ENCODE measurements around the gene C5AR2. TPM values are rescaled to one million over a fixed set of nuclear protein-coding genes. Genes with fewer than 3 reads are reported as not detected.
"Not testable (repeated sequence)": the region's sequence is repeated elsewhere in the genome, so short reads cannot be mapped to it uniquely, and the experiment has no call there.

The C5AR2 gene
- total RNA-seq, 1 experiment from 2014 or later, result not detected

DNA sequence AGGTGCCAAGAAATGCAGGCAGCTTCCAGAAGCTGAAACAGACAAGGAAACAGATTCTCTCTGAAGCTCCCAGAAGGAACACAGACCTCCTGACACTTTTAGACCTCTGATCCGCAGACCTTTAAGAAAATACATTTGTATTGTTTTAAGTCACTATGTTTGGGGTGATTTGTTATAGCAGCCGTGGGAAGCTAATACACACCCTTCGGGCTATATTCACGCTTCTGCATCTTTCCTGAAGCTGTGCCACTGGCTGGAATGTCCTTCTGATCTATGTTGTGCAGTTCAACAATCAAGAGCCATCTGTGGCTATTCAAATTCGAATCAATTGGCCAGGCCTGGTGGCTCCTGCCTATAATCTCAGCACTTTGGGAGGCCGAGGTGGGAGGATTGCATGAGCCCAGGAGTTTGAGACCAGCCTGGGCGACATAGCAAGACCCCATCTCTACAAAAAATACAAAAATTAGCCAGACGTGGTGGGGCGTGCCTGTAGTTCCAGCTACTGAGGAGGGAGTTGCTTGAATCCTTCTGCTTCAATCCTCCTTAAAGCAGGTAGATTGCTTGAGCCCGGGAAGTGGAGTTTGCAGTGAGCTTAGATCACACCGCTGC lies 11.3 kb downstream of the C5AR2 start:
- POLR2A ChIA-PET (ENCODE audit: unreplicated experiment), result no interaction called here
- no peak for TF ChIP-seq EZH2 (IDR thresholded peaks at IDR 0.05; ENCODE audit: low read depth)
- TF ChIP-seq, protein P1, sequence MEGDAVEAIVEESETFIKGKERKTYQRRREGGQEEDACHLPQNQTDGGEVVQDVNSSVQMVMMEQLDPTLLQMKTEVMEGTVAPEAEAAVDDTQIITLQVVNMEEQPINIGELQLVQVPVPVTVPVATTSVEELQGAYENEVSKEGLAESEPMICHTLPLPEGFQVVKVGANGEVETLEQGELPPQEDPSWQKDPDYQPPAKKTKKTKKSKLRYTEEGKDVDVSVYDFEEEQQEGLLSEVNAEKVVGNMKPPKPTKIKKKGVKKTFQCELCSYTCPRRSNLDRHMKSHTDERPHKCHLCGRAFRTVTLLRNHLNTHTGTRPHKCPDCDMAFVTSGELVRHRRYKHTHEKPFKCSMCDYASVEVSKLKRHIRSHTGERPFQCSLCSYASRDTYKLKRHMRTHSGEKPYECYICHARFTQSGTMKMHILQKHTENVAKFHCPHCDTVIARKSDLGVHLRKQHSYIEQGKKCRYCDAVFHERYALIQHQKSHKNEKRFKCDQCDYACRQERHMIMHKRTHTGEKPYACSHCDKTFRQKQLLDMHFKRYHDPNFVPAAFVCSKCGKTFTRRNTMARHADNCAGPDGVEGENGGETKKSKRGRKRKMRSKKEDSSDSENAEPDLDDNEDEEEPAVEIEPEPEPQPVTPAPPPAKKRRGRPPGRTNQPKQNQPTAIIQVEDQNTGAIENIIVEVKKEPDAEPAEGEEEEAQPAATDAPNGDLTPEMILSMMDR (conservative IDR thresholded peaks at IDR 0.05), result no peak
- H2AFZ ChIP-seq, result no peak overlapping the region
- CTCF ChIA-PET, result no interaction called here
- H3K36me3 ChIP-seq (ENCODE audit: low read depth), result no peaks in the 10 kb centered on the region
- no peak for DNase-seq
- intact Hi-C loops (cut with micrococcal nuclease; ENCODE audit: unreplicated experiment), result no loop called here
- H4K20me1 ChIP-seq (ENCODE audit: insufficient read depth), result no peaks in the 10 kb centered on the region
- H3K27ac ChIP-seq, result no peak overlapping the region
- H3F3A ChIP-seq (ENCODE audit: insufficient read depth, low read depth), result peaks cover 6% of the 10 kb centered on the region; the same call in 1 of the 2 replicates
- no peak overlapping the region for H3K4me3 ChIP-seq
- no peak overlapping the region for H3K4me2 ChIP-seq
- no peaks in the 10 kb centered on the region for H3K27me3 ChIP-seq (ENCODE audit: insufficient read depth, low read depth)
- H3K79me2 ChIP-seq (ENCODE audit: low read depth), result no peaks in the 10 kb centered on the region
- H3K4me1 ChIP-seq (replicated peaks; ENCODE audit: insufficient read depth), result no peaks in the 10 kb centered on the region
- no TSS peak for BruUV-seq (replicated peaks)
- H3K9me2 ChIP-seq (ENCODE audit: insufficient read depth), result no peaks in the 10 kb centered on the region
- H3K9me3 ChIP-seq (ENCODE audit: insufficient read depth, low read depth), result no peaks in the 10 kb centered on the region

DNA sequence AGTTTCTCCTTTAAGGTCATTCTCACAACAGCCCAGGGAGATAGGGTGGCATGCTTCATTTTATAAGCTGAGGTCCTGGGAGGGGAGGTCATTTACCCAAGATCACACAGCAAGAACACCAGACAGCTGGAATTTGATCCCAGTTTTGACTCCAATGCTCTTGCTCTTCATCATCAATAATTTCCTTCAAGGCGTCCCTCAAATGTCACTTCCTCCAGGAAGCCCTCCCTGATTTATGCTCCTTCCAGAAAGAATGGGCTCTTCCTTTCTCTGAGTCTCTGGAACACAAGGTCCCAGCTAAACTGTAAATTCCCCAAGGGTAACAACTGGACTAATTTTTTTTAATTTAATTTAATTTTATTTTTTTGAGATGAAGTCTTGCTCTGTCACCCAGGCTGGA lies 12.4 kb downstream of the C5AR2 start:
- no TSS peak for BruUV-seq (replicated peaks)
- TF ChIP-seq EZH2 (IDR thresholded peaks at IDR 0.05; ENCODE audit: low read depth), result no peak
- TF ChIP-seq, protein P1 (conservative IDR thresholded peaks at IDR 0.05), result no peak
- intact Hi-C loops (cut with micrococcal nuclease; ENCODE audit: unreplicated experiment), result no loop called here
- Histone ChIP-seq H3K36me3 (ENCODE audit: low read depth) (no peaks in the 10 kb centered on the region), H3F3A (ENCODE audit: insufficient read depth, low read depth) (peaks cover 6% of the 10 kb centered on the region; the same call in 1 of the 2 replicates), H3K4me3 (no peak overlapping the region), H3K9me3 (ENCODE audit: insufficient read depth, low read depth) (no peaks in the 10 kb centered on the region), H3K9me2 (ENCODE audit: insufficient read depth) (no peaks in the 10 kb centered on the region), H3K27ac (no peak overlapping the region), H3K27me3 (ENCODE audit: insufficient read depth, low read depth) (no peaks in the 10 kb centered on the region), H3K4me2 (no peak overlapping the region), H2AFZ (no peak overlapping the region), H3K79me2 (ENCODE audit: low read depth) (peaks cover 2% of the 10 kb centered on the region), H4K20me1 (ENCODE audit: insufficient read depth) (no peaks in the 10 kb centered on the region), H3K4me1 (replicated peaks; ENCODE audit: insufficient read depth) (no peaks in the 10 kb centered on the region)
- DNase-seq, result no peak
- CTCF ChIA-PET, result interaction anchor here (0.6 kb wide), 1 partner anchor 36 kb away, joined by 6 read pairs; no protein-coding TSS in a partner anchor
- POLR2A ChIA-PET (ENCODE audit: unreplicated experiment), result no interaction called here

DNA sequence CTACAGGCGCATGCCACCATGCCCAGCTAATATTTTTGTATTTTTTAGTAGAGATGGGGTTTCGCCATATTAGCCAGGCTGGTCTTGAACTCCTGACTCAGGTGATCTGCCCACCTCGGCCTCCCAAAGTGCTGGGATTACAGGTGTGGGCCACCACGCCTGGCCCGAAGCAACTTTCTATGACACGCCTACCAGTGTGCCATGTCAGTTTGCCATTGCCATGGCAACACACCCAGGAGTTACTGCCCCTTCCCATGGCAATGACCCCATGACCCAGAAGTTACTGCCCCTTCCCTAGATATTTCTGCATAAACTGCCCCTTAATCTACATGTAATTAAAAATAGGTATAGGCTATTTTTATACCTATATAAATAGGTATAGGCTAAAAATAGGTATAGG lies 14.0 kb downstream of the C5AR2 start:
- H4K20me1 ChIP-seq (ENCODE audit: insufficient read depth); CTCF ChIA-PET; H3K9me3 ChIP-seq (ENCODE audit: insufficient read depth, low read depth); DNase-seq; H3K4me2 ChIP-seq; H3F3A ChIP-seq (ENCODE audit: insufficient read depth, low read depth); H3K9me2 ChIP-seq (ENCODE audit: insufficient read depth); H3K36me3 ChIP-seq (ENCODE audit: low read depth); BruUV-seq (replicated peaks); H3K27ac ChIP-seq; H3K4me1 ChIP-seq (replicated peaks; ENCODE audit: insufficient read depth); H3K4me3 ChIP-seq; H3K27me3 ChIP-seq (ENCODE audit: insufficient read depth, low read depth); POLR2A ChIA-PET (ENCODE audit: unreplicated experiment); H2AFZ ChIP-seq: not testable (repeated sequence)
- peaks cover 18% of the 10 kb centered on the region for H3K79me2 ChIP-seq (ENCODE audit: low read depth)
- intact Hi-C loops (cut with micrococcal nuclease; ENCODE audit: unreplicated experiment), result loop anchor here (5.0 kb wide), 1 partner anchor 39 kb away; the partner anchor contains the start of gene C5AR1
